Measurements from ENCODE around the gene GFOD1. TPM values are rescaled to one million over a fixed set of nuclear protein-coding genes. Genes with fewer than 3 reads are reported as not detected.

Gene GFOD1
- total and polyA plus RNA-seq, 2 experiments from 2014 or later, result 16.2 to 30.5 TPM

GRCh38 chr6:13471184-13471583 lies 16.2 kb downstream of the GFOD1 start:
- no peaks in the 10 kb centered on the region for H3K27me3 ChIP-seq
- H3K9me3 ChIP-seq (ENCODE audit: low read depth), result no peaks in the 10 kb centered on the region
- no peak for TF ChIP-seq CTCF (IDR thresholded peaks at IDR 0.05; ENCODE audit: low read depth, low read length)
- no peak overlapping the region for H3K27ac ChIP-seq
- no peaks in the 10 kb centered on the region for H3K36me3 ChIP-seq
- H3K4me3 ChIP-seq, result no peak overlapping the region
- DNase-seq (ENCODE audit: low read depth in 1 of 2, low spot score in 1 of 2), result no peak
- peaks cover 8% of the 10 kb centered on the region for H3K4me1 ChIP-seq (ENCODE audit: low read depth)

- DNase-seq (ENCODE audit: low read depth in 1 of 2, low spot score in 1 of 2), result no peak
- H3K9me3 ChIP-seq (ENCODE audit: low read depth), result no peaks in the 10 kb centered on the region
- H3K27me3 ChIP-seq, result no peaks in the 10 kb centered on the region
- no peak overlapping the region for H3K4me3 ChIP-seq
- H3K4me1 ChIP-seq (ENCODE audit: low read depth), result peaks cover 8% of the 10 kb centered on the region
- H3K36me3 ChIP-seq, result no peaks in the 10 kb centered on the region
- TF ChIP-seq CTCF (IDR thresholded peaks at IDR 0.05; ENCODE audit: low read depth, low read length), result no peak
- H3K27ac ChIP-seq, result no peak overlapping the region
Observed at GRCh38 chr6:13470238-13471140, 16.9 kb downstream of the GFOD1 start.

- no peaks in the 10 kb centered on the region for H3K27me3 ChIP-seq
- no peaks in the 10 kb centered on the region for H3K9me3 ChIP-seq (ENCODE audit: low read depth)
- TF ChIP-seq CTCF (IDR thresholded peaks at IDR 0.05; ENCODE audit: low read depth, low read length), result no peak
- H3K27ac ChIP-seq, result no peak overlapping the region
- H3K4me1 ChIP-seq (ENCODE audit: low read depth), result peaks cover 8% of the 10 kb centered on the region
- no peaks in the 10 kb centered on the region for H3K36me3 ChIP-seq
- DNase-seq (ENCODE audit: low read depth in 1 of 2, low spot score in 1 of 2), result no peak
- H3K4me3 ChIP-seq, result no peak overlapping the region
Observed at GRCh38 chr6:13469693-13470092, 17.7 kb downstream of the GFOD1 start.

GRCh38 chr6:13468839-13469238 lies 18.6 kb downstream of the GFOD1 start:
- no peak overlapping the region for H3K4me3 ChIP-seq
- no peak for DNase-seq (ENCODE audit: low read depth in 1 of 2, low spot score in 1 of 2)
- H3K27me3 ChIP-seq, result no peaks in the 10 kb centered on the region
- no peak overlapping the region for H3K27ac ChIP-seq
- peaks cover 4% of the 10 kb centered on the region for H3K4me1 ChIP-seq (ENCODE audit: low read depth)
- no peaks in the 10 kb centered on the region for H3K9me3 ChIP-seq (ENCODE audit: low read depth)
- no peaks in the 10 kb centered on the region for H3K36me3 ChIP-seq
- TF ChIP-seq CTCF (IDR thresholded peaks at IDR 0.05; ENCODE audit: low read depth, low read length), result no peak

GRCh38 chr6:13467216-13467600 lies 20.2 kb downstream of the GFOD1 start:
- Histone ChIP-seq H3K4me1 (ENCODE audit: low read depth) (peaks cover 10% of the 10 kb centered on the region), H3K27ac (no peak overlapping the region), H3K27me3 (no peaks in the 10 kb centered on the region), H3K9me3 (ENCODE audit: low read depth) (no peaks in the 10 kb centered on the region), H3K36me3 (no peaks in the 10 kb centered on the region), H3K4me3 (no peak overlapping the region)
- no peak for DNase-seq (ENCODE audit: low read depth in 1 of 2, low spot score in 1 of 2)
- TF ChIP-seq CTCF (IDR thresholded peaks at IDR 0.05; ENCODE audit: low read depth, low read length), result no peak
